Suprapubic skin (tissue), 4 donors: Measurements from ENCODE around the gene PRMT7.

Source experiments
- POLR2A ChIP-seq, 2 donors: fragments of 450-650 bp; IDR thresholded peaks; one replicate each; pipeline ENCODE4 v1.6.1; 2017; ENCODE audit warnings: antibody characterized with exemption in 2 of 2, mild to moderate bottlenecking in 2 of 2, moderate library complexity in 2 of 2
- POLR2AphosphoS5 ChIP-seq, 3 donors: sonication (generic); formaldehyde crosslinking; IDR thresholded peaks; one replicate each; pipeline ENCODE4 v1.6.1; 2017; ENCODE audit warnings: antibody characterized with exemption in 3 of 3
- TF ChIP-seq, protein P1 (sequence below), 2 donors: fragments of 200-600 bp in 1 of 2; fragments of 450-650 bp in 1 of 2; sonication (generic) in 1 of 2; IDR thresholded peaks; one replicate each; pipeline ENCODE4 v1.5.1; 2016 to 2019; ENCODE audit warnings: antibody characterized with exemption in 2 of 2, mild to moderate bottlenecking in 1 of 2, moderate library complexity in 1 of 2

DNA sequence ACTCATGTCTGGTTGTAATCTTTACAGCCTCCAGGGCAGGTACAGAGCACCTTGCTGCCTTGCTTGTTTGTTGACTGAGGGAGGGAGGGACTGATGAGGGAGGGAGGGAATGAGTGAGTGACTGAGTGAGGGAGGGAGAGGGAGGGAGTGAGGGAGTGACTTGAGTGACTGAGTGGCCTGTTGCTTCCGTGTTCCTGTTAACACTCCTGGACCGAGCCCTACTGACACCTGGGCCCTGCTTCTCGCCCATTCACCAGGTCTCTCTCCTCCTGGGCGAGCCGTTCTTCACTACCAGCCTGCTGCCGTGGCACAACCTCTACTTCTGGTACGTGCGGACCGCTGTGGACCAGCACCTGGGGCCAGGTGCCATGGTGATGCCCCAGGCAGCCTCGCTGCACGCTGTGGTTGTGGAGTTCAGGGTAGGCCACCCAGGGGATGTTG is 41.2 kb downstream of the PRMT7 start:
- TF ChIP-seq, protein P1, sequence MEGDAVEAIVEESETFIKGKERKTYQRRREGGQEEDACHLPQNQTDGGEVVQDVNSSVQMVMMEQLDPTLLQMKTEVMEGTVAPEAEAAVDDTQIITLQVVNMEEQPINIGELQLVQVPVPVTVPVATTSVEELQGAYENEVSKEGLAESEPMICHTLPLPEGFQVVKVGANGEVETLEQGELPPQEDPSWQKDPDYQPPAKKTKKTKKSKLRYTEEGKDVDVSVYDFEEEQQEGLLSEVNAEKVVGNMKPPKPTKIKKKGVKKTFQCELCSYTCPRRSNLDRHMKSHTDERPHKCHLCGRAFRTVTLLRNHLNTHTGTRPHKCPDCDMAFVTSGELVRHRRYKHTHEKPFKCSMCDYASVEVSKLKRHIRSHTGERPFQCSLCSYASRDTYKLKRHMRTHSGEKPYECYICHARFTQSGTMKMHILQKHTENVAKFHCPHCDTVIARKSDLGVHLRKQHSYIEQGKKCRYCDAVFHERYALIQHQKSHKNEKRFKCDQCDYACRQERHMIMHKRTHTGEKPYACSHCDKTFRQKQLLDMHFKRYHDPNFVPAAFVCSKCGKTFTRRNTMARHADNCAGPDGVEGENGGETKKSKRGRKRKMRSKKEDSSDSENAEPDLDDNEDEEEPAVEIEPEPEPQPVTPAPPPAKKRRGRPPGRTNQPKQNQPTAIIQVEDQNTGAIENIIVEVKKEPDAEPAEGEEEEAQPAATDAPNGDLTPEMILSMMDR (IDR thresholded peaks at IDR 0.05) = no peak
- TF ChIP-seq POLR2A (IDR thresholded peaks at IDR 0.05) = no peak
- TF ChIP-seq POLR2AphosphoS5 (IDR thresholded peaks at IDR 0.05) = no peak
